ENCODE data around the gene PNMA8A.
"Not testable (repeated sequence)": the region's sequence is repeated elsewhere in the genome, so short reads cannot be mapped to it uniquely, and the experiment has no call there.

PNMA8A gene

GRCh38 chr19:46442808-46443450 is 28.4 kb downstream of the PNMA8A start:
- DNase-seq (ENCODE audit: low spot score): no peak

GRCh38 chr19:46441866-46442265 is 29.5 kb downstream of the PNMA8A start:
- TF ChIP-seq CTCF (IDR thresholded peaks at IDR 0.05; ENCODE audit: borderline replicate concordance, control extremely low read depth, extremely low read depth, insufficient read depth, missing control alignments): no peak
- no peak for DNase-seq (ENCODE audit: low spot score)
- in situ Hi-C loops (cut with MboI; ENCODE audit: low sequenced_read_pairs, unreplicated experiment): no loop called here

More at GRCh38 chr19:46442808-46443450, 28.4 kb downstream of the PNMA8A start:
- in situ Hi-C loops (cut with MboI; ENCODE audit: low sequenced_read_pairs, unreplicated experiment): no loop called here
- no peak for TF ChIP-seq CTCF (IDR thresholded peaks at IDR 0.05; ENCODE audit: borderline replicate concordance, control extremely low read depth, extremely low read depth, insufficient read depth, missing control alignments)

- DNase-seq (ENCODE audit: low spot score); in situ Hi-C loops (cut with MboI; ENCODE audit: low sequenced_read_pairs, unreplicated experiment): not testable (repeated sequence)
Observed at GRCh38 chr19:46435689-46436088, 35.7 kb downstream of the PNMA8A start.

GRCh38 chr19:46435009-46435408 is 36.4 kb downstream of the PNMA8A start:
- in situ Hi-C loops (cut with MboI; ENCODE audit: low sequenced_read_pairs, unreplicated experiment): no loop called here

GRCh38 chr19:46433470-46433869 is 37.9 kb downstream of the PNMA8A start:
- DNase-seq (ENCODE audit: low spot score); in situ Hi-C loops (cut with MboI; ENCODE audit: low sequenced_read_pairs, unreplicated experiment): not testable (repeated sequence)

More at GRCh38 chr19:46435009-46435408, 36.4 kb downstream of the PNMA8A start:
- DNase-seq (ENCODE audit: low spot score): no peak
- no peak for TF ChIP-seq CTCF (IDR thresholded peaks at IDR 0.05; ENCODE audit: borderline replicate concordance, control extremely low read depth, extremely low read depth, insufficient read depth, missing control alignments)

GRCh38 chr19:46431824-46432223 is 39.5 kb downstream of the PNMA8A start:
- in situ Hi-C loops (cut with MboI; ENCODE audit: low sequenced_read_pairs, unreplicated experiment): no loop called here
- no peak for TF ChIP-seq CTCF (IDR thresholded peaks at IDR 0.05; ENCODE audit: borderline replicate concordance, control extremely low read depth, extremely low read depth, insufficient read depth, missing control alignments)

GRCh38 chr19:46429999-46430398 is 41.4 kb downstream of the PNMA8A start:
- DNase-seq (ENCODE audit: low spot score): no peak
- in situ Hi-C loops (cut with MboI; ENCODE audit: low sequenced_read_pairs, unreplicated experiment): no loop called here
- no peak for TF ChIP-seq CTCF (IDR thresholded peaks at IDR 0.05; ENCODE audit: borderline replicate concordance, control extremely low read depth, extremely low read depth, insufficient read depth, missing control alignments)

More at GRCh38 chr19:46431824-46432223, 39.5 kb downstream of the PNMA8A start:
- DNase-seq (ENCODE audit: low spot score): no peak

All from GM13976 (cell line).